ENCODE data around the gene GRIK4.

The GRIK4 gene

DNA sequence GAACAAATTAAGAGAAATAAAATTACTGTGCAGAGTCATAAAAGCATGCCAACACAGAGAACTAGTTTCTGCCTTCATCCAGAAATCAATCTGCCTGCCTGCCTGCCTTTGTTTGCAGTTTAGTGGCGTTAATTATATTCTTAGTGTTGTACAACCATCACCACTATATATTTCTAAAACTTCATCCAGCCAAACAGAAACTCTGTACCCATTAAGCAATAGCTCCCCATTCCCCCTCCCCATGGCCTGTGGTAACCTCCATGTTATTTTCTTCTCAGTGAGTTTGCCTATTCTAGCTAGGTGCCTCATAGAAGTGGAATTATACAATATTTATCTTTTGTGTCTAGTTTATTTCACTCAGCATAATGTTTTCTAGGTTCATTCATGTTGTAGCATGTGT lies 329.1 kb downstream of the GRIK4 start:
- no peak for DNase-seq (ENCODE audit: low read depth)

DNA sequence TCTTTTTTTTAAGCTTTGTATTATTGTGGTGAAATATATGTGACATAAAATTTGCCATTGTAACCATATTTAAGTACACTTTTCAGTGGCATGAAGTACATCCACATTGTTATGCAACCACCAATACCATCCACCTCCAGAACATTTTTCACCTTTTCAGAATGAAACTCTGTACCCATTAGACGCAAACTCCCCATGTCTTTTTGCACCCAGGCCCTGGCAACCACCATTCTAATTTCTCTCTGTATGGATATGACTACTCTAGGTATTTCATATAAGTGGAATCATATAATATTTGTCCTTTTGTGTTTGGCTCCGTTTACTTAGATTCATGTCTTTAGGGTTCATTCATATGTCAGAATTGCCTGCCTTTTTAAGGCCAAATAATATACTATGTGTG lies 329.5 kb downstream of the GRIK4 start:
- DNase-seq (ENCODE audit: low read depth) = no peak

DNA sequence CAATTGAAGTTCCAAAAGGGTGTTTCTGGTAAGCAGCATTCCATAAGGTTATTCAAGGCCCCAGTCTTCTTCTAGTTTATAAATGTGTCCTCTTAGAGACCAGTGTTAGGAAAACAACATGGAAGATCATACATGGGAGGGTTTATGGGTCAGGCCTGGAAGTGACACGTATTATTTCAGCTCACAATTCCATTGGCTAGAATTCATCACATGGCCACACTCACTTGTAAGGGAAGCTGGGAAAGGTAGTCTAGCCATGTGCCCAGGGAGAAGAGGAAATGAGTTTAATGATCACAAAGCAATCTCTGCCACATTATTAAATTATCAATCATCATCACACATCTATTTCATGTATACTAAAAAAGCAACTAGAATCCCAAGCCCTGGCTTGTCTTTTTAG lies 330.6 kb downstream of the GRIK4 start:
- no peak for DNase-seq (ENCODE audit: low read depth)

DNA sequence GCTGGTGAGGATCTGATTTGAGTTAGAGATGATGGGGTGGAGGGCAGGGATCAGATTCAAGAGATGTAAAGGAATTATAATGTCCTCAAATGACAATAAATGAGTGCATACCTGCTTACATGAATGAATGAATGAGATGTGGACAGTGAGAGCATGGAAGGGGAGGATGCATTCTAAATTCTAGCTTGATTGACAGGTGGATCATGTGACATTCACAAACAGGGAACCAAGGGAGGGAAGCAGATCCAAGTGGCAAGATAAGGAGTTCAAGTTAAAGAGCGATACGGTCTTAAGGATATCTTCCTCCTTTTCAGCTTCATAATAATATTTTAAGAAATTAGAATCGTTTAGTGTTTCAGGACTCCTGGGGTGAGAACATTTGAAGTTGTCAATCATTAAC lies 341.9 kb downstream of the GRIK4 start:
- no peak for DNase-seq (ENCODE audit: low read depth)

DNA sequence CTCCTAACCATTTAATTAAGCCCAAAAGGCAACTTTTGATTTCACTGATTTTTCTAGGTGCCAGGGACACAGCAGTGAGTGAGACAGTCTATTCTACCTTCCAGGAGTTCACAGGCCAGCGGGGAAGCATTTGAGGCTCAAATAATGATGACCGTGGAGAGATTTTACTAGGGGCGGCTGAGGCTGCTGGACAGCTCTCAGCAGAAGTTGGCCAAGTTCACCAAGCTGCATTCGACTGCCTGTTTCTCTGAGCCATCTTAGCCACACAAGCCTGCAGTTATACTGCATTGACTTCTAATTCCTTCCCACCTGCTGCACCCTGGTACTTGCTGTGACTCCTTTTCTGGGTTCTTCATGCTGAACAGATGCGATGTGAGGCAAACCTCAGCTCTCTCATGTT lies 343.4 kb downstream of the GRIK4 start:
- no peak for DNase-seq (ENCODE audit: low read depth)

DNA sequence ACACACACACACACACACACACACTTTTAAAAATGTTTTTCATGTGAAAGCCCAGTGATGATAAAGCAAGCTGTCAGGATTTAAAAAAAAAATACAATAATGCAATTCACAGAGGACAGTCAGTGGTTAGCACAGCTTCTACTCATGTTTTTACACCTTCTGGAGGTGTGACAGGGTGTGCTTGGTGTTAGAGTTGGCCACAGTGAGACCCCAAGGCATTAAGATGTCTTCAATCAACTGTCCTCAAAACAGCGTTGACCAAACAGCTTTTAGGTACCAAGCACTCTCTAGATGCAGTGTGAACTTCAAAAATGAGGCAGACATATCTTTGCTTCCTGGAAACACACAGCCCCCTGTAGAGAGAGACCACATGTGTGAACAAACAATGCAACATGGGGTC lies 346.0 kb downstream of the GRIK4 start:
- DNase-seq (ENCODE audit: low read depth) = no peak

DNA sequence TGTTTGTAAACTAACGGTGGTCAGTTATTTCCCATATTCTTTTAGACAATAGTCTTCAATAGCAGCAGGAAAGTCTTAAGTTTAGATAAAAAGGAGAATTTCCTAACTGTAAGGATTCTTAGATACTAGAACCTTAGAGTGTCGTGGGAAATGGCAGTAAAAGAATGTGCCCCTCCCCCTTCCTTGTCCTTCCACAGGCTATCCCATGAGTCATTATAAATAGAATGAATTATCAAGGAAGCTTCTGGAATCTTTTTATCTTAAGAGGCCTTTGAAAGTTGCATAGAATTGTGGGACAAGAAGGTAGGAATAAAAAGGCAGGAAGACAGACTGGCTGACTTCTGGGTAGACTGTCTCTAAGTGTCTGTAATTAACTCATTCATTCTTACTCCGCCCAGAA lies 347.2 kb downstream of the GRIK4 start:
- no peak for DNase-seq (ENCODE audit: low read depth)

DNA sequence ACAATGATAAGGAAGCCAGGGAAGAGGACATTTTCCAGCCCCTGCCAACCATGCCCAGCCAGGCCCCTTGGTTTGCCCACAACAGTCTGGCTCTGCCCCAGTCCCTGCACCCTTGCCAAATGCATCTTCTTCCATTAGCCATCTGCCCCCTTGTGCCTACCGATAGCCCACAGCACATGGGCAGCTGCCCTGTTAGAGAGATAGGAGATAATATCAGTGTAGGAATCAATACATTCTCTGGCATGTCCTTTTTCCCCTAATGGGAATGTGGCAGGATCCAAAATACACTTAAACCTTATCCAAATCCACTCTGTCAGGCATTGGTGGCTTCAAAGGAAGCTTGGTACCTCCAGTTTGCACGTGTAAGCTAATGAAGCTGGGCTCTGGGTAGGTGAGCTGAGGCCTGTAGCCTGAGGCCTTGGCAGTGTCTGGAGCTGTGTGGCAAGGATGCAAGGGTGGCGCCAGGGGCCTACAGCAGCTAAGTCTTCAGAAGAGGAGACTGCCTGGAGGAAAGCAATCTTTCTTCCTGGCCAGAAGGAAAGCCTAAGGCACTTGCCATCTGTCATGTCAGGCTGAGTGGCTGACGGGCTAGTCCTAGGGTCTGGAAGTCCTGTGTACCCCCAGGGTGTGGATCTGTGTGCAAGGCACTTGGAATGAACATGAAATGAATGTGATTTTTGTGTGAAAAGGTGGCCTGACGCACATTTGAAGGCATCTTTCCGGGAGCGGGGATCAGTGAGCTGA lies 348.2 kb downstream of the GRIK4 start:
- no peak for DNase-seq (ENCODE audit: low read depth)

DNA sequence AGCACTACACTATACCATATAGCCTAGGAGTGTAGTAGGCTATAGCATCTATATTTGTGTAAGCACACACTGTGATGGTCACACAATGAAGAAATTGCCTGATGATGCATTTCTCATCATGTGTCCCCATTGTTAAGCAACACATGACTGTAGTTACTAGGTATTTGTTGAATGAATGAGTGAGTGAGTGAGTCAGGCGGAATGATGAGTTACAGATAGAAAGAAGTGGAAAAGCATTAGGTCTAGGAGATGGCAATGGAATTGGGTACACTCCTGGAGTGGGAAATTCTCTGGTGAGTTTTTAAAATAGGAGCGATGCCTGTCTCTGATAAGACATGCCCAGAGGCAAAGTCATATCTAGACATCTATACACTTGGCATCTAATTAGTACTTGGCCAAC lies 351.8 kb downstream of the GRIK4 start:
- DNase-seq (ENCODE audit: low read depth) = no peak

DNA sequence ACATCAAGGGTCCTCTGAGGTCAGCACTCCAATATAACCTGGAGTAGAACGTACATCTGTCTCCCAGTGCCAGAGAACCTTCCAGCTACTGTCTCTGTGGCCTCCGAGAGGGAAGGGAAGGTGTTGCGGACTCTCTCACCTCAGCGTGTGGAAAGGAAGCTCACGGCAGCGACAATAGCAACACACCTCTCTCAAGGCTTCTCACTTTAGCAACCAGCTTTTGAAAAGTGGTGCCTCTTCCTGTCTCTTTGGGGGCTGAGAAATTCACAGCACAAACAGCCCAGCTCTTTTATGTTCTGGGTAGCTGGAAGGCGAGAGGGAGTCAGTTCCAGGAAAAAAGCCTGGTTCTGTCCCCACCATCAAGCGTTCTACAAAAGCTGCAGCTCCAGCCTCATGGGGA lies 355.5 kb downstream of the GRIK4 start:
- no peak for DNase-seq (ENCODE audit: low read depth)

DNA sequence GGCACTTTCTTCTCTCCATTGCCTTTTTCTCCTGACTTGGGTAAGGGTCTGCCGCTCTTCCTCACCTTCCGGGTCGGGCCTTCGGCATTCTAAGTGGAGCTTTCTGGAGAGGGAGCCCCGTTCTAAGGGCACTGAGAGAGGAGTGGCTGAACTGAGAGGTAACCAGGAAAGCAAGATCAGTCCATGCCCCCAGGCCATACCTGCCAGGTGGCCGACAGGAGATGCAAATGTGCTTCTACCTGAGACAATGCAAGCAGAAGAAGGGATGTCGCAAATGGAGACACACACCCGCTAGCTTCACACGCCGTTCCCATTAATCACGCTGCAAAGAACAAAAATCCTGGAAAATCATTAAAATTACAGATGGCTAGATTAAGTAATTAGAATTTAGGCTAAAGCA lies 356.0 kb downstream of the GRIK4 start:
- no peak for DNase-seq (ENCODE audit: low read depth)

DNA sequence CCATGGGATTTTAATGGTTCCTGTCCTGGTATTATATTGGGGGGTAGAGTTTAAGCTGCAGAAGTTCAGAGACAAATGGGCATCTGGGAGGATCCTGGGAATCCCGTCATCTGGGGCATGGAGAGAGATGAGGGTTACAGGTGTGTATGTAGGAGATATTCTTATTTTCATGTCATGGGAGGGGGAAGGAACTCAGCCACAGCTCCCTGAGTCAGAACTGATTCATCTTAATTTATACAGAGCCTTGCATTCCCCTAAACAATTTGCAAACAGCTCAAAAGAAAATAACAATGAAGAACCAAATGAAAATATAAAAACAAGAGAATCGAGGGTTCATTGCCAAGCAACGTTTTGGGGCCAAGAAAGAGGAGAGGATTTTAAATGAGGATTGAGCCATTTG lies 356.4 kb downstream of the GRIK4 start:
- no peak for DNase-seq (ENCODE audit: low read depth)

DNA sequence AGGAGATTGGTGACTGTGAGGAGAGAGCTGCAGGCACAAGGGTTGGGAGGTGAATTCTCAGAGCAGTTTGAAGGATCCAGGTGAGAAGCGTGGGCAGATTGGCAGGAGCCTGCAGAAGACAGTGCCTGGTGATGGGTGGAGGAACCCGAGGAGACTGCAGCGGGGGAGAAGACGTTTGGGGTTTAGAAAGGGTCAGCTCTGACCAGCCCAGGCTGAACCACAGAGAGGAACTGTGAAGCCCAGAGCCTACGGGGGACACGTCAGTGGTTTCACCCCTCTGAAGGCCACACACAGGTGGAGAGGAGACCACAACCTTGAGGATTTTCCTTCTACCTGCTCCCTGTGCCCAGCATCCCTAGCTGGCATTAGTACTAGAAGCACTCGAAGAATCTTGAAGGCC lies 357.5 kb downstream of the GRIK4 start:
- no peak for DNase-seq (ENCODE audit: low read depth)

DNA sequence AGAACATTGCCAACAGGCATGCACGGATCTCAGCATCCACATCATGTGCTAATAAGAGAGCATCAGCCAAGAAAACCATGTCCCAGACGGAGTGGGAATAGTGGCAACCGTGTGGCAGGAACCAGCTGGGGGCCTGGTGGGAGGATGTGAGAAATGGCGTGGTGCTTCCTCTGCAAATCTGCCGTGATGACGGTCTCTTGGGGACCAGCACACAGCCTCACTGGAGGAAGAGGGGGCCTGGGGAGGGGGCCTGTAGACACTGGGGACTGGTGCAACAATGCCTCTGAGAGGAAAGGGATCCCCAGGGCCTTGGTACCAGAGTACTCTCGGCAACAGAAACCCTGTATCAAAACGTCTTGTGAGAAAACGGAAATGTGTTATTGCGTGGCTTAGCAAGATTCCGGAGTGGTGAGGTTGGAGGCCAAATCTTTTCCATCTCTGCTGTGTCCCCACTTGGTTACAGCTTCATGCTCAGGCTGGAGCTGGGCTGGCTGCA lies 358.0 kb downstream of the GRIK4 start:
- no peak for DNase-seq (ENCODE audit: low read depth)

DNA sequence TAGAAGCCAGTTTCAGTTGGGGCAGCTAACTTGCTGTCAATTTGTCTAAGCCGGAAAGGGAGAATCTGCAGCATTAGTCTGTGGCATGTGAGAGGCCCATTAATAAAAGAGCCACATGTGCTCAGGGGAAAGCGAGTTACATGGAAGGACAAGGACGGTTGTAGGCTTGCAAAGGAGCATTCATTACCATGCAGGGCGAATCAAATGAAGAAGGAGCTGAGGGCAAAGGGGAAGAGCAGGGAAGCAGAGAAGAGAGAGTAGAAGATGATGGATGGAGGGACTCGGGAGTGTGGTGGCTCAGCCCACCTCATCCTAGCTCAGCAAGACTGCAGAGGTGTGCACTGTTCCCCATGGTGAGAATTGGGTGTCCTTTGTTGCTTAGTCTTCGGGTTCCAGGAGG lies 359.6 kb downstream of the GRIK4 start:
- no peak for DNase-seq (ENCODE audit: low read depth)

DNA sequence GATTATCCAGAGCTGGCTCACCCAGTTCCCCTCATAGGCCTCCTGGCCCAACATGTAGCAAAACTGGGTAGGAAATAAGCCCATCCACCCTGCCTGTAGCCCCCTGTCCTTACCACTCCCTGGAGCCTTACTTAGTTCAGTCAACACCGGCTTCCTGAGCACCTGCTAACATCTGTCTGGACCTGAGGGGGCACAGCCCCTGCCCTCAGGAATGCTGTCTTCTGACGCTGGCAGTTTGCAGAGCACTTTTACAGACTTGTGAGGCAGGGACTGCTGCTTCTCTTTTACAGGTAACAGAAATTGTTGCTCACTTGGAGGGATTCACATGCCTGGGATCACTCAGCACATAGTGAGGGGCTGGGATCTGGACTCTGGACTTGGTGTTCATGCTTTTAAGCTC lies 360.4 kb downstream of the GRIK4 start:
- no peak for DNase-seq (ENCODE audit: low read depth)

DNA sequence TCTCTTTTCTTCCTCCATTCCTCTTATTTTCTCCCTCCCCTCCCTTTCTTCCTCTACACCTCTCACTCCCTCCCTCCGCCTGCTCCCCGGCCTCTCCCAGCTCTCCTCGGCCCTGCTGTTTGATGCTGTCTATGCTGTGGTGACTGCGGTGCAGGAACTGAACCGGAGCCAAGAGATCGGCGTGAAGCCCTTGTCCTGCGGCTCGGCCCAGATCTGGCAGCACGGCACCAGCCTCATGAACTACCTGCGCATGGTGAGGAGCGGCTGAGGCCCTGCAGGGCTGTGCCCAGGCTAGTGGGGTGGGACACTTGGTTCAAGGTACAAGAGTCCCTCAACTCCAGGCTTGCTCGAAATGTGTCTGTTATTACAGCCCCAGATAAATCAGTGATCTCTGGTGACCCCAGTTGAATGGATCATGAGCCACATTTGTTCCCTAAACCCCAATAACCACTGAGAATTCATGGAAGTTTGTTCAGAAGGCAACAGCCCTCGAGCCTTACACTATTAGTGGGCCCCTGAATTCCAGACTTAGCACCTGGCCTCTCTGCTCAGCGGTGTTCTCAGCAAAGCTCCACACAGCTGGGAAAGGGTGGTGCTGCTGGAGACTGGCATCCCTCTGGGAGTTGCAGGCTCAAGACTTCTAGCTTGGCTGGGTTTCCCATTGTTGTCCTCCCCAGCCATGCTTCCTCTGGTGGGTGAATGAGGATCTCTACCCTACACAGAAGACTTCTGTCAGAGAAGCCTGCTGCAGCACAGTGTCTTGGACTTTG lies 362.6 kb downstream of the GRIK4 start:
- DNase-seq (ENCODE audit: low read depth) = no peak

DNA sequence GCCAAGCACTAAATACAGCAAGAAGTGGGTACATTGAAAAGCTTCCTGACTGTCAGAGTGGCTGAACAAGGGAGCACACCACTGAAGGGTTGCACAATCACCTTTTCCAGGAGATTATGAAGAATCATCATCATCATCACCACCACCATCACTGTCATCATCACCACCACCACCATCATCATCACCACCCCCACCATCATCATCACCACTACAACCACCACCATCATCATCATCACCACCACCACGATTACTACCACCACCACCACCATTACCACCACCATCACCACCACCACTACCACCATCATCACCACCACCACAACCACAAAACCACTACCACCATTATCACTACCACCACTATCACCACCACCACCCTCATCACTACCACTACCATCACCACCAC lies 364.4 kb downstream of the GRIK4 start:
- DNase-seq (ENCODE audit: low read depth) = no peak

DNA sequence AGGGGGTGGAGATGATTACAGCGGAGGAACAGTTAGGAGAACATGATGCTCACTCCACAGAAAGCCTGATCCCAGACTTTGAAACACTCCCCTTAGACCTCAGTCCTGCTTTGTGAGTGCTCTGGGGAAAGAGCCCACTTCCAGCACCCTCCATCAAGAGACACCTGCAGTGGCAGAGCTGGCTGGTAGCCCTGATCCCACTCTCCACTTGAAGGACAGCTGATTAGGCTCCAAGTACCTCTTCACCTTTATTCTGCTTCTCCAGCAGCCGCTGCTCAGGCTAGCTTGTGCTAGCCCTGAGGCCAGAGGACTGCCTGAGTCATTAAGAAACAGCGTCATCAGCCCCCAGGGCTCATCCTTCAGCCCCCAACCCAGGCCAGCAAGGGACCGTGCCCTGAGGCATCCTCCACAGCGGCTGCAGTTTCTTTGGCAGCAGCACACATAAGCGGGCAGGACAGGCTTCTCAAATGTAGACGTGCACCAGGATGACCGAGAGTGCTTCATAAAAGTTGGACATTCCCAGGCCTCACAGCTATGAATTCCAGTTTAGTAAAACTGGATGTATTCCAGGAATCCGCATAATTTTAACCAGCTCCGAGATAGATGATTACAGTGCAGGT lies 366.3 kb downstream of the GRIK4 start:
- DNase-seq (ENCODE audit: low read depth) = no peak

DNA sequence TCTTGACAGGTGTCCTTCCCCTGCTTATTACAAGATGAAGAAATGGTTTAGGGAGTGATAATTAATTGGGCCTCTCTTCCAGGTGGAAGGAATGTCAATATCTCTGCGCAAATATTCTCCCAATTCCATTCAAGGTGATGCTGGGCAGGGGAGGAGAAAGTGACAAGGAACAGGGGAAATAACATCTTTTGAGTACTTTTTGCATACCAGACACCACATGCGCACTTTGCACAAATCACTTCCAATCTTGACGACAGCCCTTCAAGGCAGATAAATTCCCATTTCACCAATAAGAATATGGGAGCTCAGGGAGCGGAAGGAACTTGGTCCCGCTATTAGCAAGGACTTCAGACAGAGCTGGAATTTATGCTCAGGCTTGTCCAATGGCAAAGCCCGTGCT lies 367.2 kb downstream of the GRIK4 start:
- DNase-seq (ENCODE audit: low read depth) = no peak

DNA sequence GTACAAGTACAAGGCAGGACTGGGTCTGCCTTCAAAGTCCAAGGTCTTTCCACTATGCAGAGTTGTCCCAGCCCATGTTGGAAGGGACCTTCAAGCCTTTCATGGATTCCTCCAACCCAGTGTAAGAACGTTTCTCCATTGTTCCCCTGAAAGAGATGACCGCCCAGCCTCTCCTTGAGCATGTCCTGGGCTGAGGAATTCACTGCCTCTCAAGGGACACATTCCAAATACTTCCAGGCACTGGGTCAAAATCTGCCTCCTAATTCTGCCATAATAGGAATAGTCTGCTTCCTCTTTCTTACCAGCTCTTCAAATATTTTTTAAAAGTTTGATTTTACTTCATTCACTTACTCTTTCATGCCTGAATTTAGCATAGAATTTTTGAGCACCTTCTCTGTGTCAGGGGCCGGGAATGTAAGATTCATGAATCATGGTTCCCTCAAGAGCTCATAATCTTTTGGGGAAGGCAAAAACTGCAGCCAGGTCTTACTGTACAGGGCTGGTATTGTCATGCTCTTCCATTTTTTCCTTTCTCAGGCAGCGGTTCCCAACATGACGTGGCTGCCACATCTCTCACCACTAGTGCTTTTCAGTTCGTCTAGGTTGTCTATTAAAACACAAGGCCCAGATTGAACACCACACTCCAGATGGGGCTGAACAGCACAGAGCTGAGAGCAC lies 369.1 kb downstream of the GRIK4 start:
- no peak for DNase-seq (ENCODE audit: low read depth)

DNA sequence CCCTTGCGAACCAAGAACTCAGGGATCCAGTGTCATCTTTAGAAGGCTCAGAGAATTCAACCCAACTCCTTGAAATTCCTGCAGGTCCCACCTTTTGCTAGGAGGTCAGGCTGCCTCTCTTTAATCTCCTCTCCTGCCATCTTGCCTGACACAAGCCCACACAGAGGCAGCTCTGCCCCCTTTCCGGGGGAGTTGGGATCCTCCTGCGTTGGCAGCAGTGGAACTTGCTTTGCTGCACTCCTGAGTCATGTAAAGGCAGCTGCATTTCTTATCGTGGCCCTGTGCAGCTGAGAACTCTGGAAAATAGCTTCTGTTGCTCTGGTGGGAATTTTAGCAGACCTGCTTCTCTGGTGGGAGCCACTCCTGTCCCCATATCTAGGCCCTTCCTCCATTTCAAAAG lies 370.0 kb downstream of the GRIK4 start:
- DNase-seq (ENCODE audit: low read depth) = no peak

DNA sequence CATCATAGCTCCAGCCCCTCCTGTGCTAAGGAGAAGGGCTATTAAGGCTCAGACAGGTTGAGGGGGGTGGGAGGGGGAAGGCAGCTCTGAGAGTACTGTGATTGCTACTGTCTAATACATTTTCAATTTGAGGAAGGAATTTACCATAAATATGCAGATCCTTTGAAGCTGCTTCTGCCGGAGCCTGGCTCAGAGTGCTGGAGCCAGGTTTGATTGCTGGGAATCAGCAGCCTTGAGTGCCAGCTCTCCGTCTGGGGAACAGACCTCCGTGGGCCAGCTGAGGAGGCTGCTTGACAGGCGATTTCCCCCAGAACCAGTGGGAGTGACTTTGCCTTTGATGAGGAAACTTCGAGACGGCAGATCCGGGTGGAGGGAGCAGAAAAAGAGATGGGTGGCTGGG lies 370.6 kb downstream of the GRIK4 start:
- DNase-seq (ENCODE audit: low read depth) = no peak

Measured in stimulated activated CD8-positive, alpha-beta memory T cell treated with anti-CD3 and anti-CD28 coated beads, Interleukin-15, amount 100 ng/mL, for 1 hour (primary cell).